OCI-LY7 (cell line): ENCODE results near the gene PPP6R3.

Source experiments
- EZH2phosphoT487 ChIP-seq: fragments of 200-600 bp; sonication (generic); IDR thresholded peaks from 2 replicates; pipeline ENCODE4 v1.6.1; 2018; ENCODE audit warnings: low read depth, borderline replicate concordance, mild to moderate bottlenecking, mixed run types, antibody characterized with exemption, low read length, moderate library complexity, mixed read lengths
- TF ChIP-seq, protein P1 (sequence below): fragments of 200-600 bp; sonication (generic); conservative IDR thresholded peaks from 2 replicates; pipeline ENCODE4 v1.5.1; 2014; ENCODE audit warnings: mild to moderate bottlenecking, antibody characterized with exemption, low read length, moderate library complexity, mixed read lengths

DNA sequence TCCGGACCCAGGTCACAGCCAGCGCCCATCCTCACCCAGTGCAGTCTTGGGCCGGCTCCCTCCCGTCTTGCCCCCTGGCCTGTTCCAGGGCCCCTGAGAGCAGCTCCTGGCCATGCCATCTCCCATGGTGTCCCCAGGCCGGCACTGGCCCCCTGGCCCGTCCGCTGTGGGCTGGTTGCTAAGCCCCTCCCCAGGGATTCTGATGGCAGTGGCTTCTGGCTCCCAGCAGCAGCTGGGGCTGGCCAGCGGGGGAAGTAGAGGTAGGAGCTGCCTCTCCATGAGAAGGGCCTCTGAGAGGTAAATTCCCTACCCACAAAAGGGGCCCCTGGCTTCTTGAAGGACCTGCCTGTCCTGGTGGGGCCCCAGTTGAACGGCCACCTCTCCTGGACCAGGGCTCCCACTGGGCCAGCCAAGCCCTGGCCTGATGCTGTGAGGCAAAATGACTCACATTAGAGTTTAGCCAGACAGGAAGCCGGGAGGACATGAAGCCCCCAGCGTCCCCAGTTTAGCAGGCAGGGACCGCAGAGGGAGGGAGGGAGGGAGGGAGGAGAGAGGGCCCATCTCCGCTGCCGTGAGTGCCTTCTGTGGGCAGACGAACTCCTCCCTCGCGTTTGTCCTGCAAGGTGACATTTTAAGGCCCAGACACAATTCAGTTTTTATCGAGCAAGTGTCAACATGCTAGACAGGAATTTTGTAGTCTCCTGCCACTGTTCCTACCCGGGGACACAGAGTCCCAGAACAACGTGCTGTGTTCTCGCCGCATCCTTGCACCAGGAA, 190.8 kb downstream of the PPP6R3 start:
- TF ChIP-seq, protein P1, sequence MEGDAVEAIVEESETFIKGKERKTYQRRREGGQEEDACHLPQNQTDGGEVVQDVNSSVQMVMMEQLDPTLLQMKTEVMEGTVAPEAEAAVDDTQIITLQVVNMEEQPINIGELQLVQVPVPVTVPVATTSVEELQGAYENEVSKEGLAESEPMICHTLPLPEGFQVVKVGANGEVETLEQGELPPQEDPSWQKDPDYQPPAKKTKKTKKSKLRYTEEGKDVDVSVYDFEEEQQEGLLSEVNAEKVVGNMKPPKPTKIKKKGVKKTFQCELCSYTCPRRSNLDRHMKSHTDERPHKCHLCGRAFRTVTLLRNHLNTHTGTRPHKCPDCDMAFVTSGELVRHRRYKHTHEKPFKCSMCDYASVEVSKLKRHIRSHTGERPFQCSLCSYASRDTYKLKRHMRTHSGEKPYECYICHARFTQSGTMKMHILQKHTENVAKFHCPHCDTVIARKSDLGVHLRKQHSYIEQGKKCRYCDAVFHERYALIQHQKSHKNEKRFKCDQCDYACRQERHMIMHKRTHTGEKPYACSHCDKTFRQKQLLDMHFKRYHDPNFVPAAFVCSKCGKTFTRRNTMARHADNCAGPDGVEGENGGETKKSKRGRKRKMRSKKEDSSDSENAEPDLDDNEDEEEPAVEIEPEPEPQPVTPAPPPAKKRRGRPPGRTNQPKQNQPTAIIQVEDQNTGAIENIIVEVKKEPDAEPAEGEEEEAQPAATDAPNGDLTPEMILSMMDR: no peak
- TF ChIP-seq EZH2phosphoT487: no peak
